PC-9 (cell line): ENCODE measurements around the gene NELFB. TPM values are rescaled to one million over a fixed set of nuclear protein-coding genes. Genes with fewer than 3 reads are reported as not detected.
A peak's percentile ranks its signal among the peaks of the same experiment; 100 is the strongest.
"Not testable (repeated sequence)": the region's sequence is repeated elsewhere in the genome, so short reads cannot be mapped to it uniquely, and the experiment has no call there.

Source experiments
- BruUV-seq: library from RNA; stranded (reverse); fragments of 400-500 nt; replicated peaks from 2 replicates; lab custom pipeline; 2021; lab: Mats Ljungman, UMichigan
- CTCF ChIA-PET: fragments of 300-600 bp; sonication (Branson Sonifier 250); formaldehyde crosslinking; loops from one replicate; lab custom pipeline; 2022; ENCODE audit warnings: antibody characterized with exemption; lab: Charles Lee
- POLR2A ChIA-PET: fragments of 300-600 bp; sonication (Branson Sonifier 250); formaldehyde crosslinking; loops from one replicate; lab custom pipeline; 2022; ENCODE audit warnings: antibody characterized with exemption; ENCODE audit not compliant: unreplicated experiment; lab: Charles Lee
- DNase-seq, 2 experiments: peaks; one replicate each; pipeline versions ENCODE4 v3.0.0 to v3.0.0-alpha.2; 2015 to 2022; ENCODE audit warnings: mixed read lengths in 1 of 2
- H2AFZ ChIP-seq: fragments of 200-600 bp; sonication (generic); 2 replicates; pipeline ENCODE4 v1.8.1; 2017; ENCODE audit warnings: antibody characterized with exemption
- H3F3A ChIP-seq: fragments of 200-600 bp; sonication (generic); 2 replicates; pipeline ENCODE4 v1.8.1; 2017; ENCODE audit warnings: antibody characterized with exemption, mild to moderate bottlenecking, low read depth; ENCODE audit not compliant: insufficient read depth
- H3K27ac ChIP-seq: fragments of 200-600 bp; sonication (generic); 2 replicates; pipeline ENCODE4 v1.6.1; 2016; ENCODE audit warnings: mixed run types
- H3K27me3 ChIP-seq: fragments of 200-600 bp; sonication (generic); 2 replicates; pipeline ENCODE4 v1.6.1; 2016; ENCODE audit warnings: low read depth, mixed run types; ENCODE audit not compliant: insufficient read depth
- H3K36me3 ChIP-seq: fragments of 200-600 bp; sonication (generic); 2 replicates; pipeline ENCODE4 v1.6.1; 2016; ENCODE audit warnings: low read depth, mixed run types
- H3K4me1 ChIP-seq: fragments of 200-600 bp; sonication (generic); replicated peaks from 2 replicates; pipeline ENCODE4 v1.6.1; 2016; ENCODE audit warnings: mixed run types; ENCODE audit not compliant: insufficient read depth
- H3K4me2 ChIP-seq: fragments of 200-600 bp; sonication (generic); 2 replicates; pipeline ENCODE4 v1.6.1; 2017; ENCODE audit warnings: mixed run types
- H3K4me3 ChIP-seq: fragments of 200-600 bp; sonication (generic); 2 replicates; pipeline ENCODE4 v1.6.1; 2016; ENCODE audit warnings: mixed run types
- H3K79me2 ChIP-seq: fragments of 200-600 bp; sonication (generic); 2 replicates; pipeline ENCODE4 v1.6.1; 2017; ENCODE audit warnings: low read depth, mixed run types
- H3K9me2 ChIP-seq: fragments of 200-600 bp; sonication (generic); 2 replicates; pipeline ENCODE4 v1.8.1; 2017; ENCODE audit warnings: mild to moderate bottlenecking; ENCODE audit not compliant: insufficient read depth
- H3K9me3 ChIP-seq: fragments of 200-600 bp; sonication (generic); 2 replicates; pipeline ENCODE4 v1.8.1; 2016; ENCODE audit warnings: low read depth; ENCODE audit not compliant: insufficient read depth
- H4K20me1 ChIP-seq: fragments of 200-600 bp; sonication (generic); 2 replicates; pipeline ENCODE4 v1.8.1; 2017; ENCODE audit not compliant: insufficient read depth
- EZH2 ChIP-seq: fragments of 200-600 bp; sonication (generic); IDR thresholded peaks from 2 replicates; pipeline ENCODE4 v1.8.0; 2017; ENCODE audit warnings: antibody characterized with exemption, low read depth
- intact Hi-C: fragments of 100-400 bp; cut with micrococcal nuclease; formaldehyde crosslinking; loops from one replicate; pipeline ENCODE4 v1.10.0; 2022; ENCODE audit not compliant: unreplicated experiment
- total RNA-seq: library from RNA; stranded (reverse); gene quantifications from 2 replicates; pipeline ENCODE4 v1.2.3, GENCODE V29; 2021
- TF ChIP-seq, protein P1 (sequence below): fragments of 200-600 bp; sonication (generic); conservative IDR thresholded peaks from 2 replicates; pipeline ENCODE4 v1.6.1; 2017; ENCODE audit warnings: mixed run types, antibody characterized with exemption, mild to moderate bottlenecking, moderate library complexity

NELFB gene
- total RNA-seq, 1 experiment from 2014 or later = 94.2 TPM

DNA sequence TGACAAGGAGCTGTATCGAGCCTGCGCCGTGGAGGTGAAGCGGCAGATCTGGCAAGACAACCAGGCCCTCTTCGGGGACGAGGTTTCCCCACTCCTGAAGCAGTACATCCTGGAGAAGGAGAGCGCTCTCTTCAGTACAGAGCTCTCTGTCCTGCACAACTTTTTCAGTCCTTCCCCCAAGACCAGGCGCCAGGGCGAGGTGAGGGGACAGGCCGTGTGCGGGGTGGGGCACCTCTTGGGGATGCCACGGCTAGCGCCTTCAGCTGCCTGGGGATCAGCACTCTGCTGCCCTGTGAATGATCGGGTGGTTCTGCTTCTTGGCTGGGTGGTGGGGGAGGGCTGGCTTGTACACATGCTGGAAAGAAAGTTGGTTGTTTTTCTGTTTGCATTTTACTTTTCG lies 1.7 kb downstream of the NELFB start:
- Histone ChIP-seq H3K4me3 (no peak overlapping the region; the same call in 1 of the 2 replicates), H3K4me2 (peak overlapping the region; percentile 96), H3K36me3 (no peaks in the 10 kb centered on the region), H4K20me1 (peaks cover 7% of the 10 kb centered on the region), H3K79me2 (peaks cover 20% of the 10 kb centered on the region), H3K27me3 (no peaks in the 10 kb centered on the region), H3K27ac (no peak overlapping the region), H3K4me1 (peaks cover 22% of the 10 kb centered on the region), H3F3A (peaks cover 24% of the 10 kb centered on the region), H2AFZ (no peak overlapping the region), H3K9me2 (no peaks in the 10 kb centered on the region), H3K9me3 (no peaks in the 10 kb centered on the region)
- BruUV-seq = no TSS peak
- TF ChIP-seq EZH2 = no peak
- TF ChIP-seq, protein P1, sequence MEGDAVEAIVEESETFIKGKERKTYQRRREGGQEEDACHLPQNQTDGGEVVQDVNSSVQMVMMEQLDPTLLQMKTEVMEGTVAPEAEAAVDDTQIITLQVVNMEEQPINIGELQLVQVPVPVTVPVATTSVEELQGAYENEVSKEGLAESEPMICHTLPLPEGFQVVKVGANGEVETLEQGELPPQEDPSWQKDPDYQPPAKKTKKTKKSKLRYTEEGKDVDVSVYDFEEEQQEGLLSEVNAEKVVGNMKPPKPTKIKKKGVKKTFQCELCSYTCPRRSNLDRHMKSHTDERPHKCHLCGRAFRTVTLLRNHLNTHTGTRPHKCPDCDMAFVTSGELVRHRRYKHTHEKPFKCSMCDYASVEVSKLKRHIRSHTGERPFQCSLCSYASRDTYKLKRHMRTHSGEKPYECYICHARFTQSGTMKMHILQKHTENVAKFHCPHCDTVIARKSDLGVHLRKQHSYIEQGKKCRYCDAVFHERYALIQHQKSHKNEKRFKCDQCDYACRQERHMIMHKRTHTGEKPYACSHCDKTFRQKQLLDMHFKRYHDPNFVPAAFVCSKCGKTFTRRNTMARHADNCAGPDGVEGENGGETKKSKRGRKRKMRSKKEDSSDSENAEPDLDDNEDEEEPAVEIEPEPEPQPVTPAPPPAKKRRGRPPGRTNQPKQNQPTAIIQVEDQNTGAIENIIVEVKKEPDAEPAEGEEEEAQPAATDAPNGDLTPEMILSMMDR = no peak
- no peak for DNase-seq
- ChIA-PET CTCF (interaction anchor here (0.6 to 1.5 kb wide), 2 partner anchors 20 to 278 kb away, joined by 3 to 7 read pairs; no protein-coding TSS in a partner anchor), POLR2A (interaction anchor here (0.5 kb wide), 1 partner anchor 191 kb away, joined by 3 read pairs; no protein-coding TSS in a partner anchor)
- intact Hi-C loops = loop anchor here (1.0 kb wide), 1 partner anchor 30 kb away; the partner anchor contains the start of gene RNF224

DNA sequence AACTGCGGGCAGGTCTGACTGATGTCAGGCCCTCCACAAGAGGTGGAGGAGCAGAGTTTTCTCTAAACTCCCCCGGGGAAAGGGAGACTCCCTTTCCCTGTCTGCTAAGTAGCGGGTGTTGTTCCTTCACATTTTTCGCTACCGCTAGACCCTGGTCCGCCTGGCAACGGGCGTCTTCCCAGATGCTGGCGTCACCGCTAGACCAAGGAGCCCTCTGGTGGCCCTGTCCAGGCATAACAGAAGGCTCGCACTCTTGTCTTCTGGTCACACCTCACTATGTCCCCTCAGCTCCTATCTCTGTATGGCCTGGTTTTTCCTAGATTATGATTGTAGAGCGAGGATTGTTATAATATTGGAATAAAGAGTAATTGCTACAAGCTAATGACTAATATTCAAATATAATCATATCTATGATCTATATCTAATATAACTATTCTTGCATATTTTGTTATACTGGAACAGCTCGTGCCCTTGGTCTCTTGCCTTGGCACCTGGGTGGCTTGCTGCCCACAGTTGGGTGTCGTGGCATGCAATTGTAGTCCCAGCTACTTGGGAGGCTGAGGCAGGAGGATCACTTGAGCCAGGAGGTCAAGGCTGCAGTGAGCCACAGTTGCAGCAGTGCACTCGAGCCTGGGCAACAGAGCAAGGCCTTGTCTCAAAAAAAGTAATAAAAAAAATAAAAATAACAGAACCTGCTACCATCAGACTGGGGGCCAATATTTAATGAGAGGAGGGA lies 7.2 kb downstream of the NELFB start:
- H3K4me1 ChIP-seq, H3K9me3 ChIP-seq, H3K27ac ChIP-seq, POLR2A ChIA-PET, H3K36me3 ChIP-seq, H3K4me3 ChIP-seq, H4K20me1 ChIP-seq, intact Hi-C loops, H2AFZ ChIP-seq, H3K4me2 ChIP-seq, H3K9me2 ChIP-seq, H3K27me3 ChIP-seq, BruUV-seq, H3K79me2 ChIP-seq: not testable (repeated sequence)
- peak in 1 of 2 experiments; percentile 43 for DNase-seq
- TF ChIP-seq, protein P1 = peak; percentile 58
- CTCF ChIA-PET = interaction anchor here (0.6 to 0.8 kb wide), 2 partner anchors 26 to 139 kb away, joined by 3 to 9 read pairs; no protein-coding TSS in a partner anchor
- peaks cover 17% of the 10 kb centered on the region for H3F3A ChIP-seq

DNA sequence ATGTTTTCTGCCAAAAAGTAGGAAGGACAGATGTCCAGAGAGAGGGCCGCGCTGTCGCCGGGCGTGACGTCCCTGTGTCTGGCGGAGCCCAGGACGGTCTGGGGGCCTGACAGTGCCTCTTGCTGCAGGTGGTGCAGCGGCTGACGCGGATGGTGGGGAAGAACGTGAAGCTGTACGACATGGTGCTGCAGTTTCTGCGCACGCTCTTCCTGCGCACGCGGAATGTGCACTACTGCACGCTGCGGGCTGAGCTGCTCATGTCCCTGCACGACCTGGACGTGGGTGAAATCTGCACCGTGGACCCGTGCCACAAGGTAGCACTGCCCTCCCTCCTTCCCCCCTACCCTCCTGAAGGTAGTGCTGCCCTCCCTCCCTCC lies 7.8 kb downstream of the NELFB start:
- TF ChIP-seq, protein P1 = no peak
- no peak for TF ChIP-seq EZH2
- BruUV-seq = no TSS peak
- no peaks in the 10 kb centered on the region for H3K4me1 ChIP-seq
- H3K36me3 ChIP-seq = no peaks in the 10 kb centered on the region
- DNase-seq = no peak
- no peak overlapping the region for H3K4me2 ChIP-seq
- H2AFZ ChIP-seq = no peak overlapping the region
- H3K4me3 ChIP-seq = no peak overlapping the region
- H4K20me1 ChIP-seq = no peaks in the 10 kb centered on the region; the same call in 1 of the 2 replicates
- CTCF ChIA-PET = no interaction called here
- no peaks in the 10 kb centered on the region for H3K27me3 ChIP-seq
- no peaks in the 10 kb centered on the region for H3K9me3 ChIP-seq
- H3F3A ChIP-seq = peaks cover 17% of the 10 kb centered on the region
- intact Hi-C loops = no loop called here
- POLR2A ChIA-PET = no interaction called here
- H3K79me2 ChIP-seq = no peaks in the 10 kb centered on the region
- H3K27ac ChIP-seq = no peak overlapping the region
- no peaks in the 10 kb centered on the region for H3K9me2 ChIP-seq
